Activated CD4-positive, alpha-beta T cell treated with anti-CD3 and anti-CD28 coated beads, Interleukin-2, amount 50 U/mL, for 16 hours (primary cell): ENCODE measurements around the gene YAF2.
A peak's percentile ranks its signal among the peaks of the same experiment; 100 is the strongest.
"Not testable (repeated sequence)": the region's sequence is repeated elsewhere in the genome, so short reads cannot be mapped to it uniquely, and the experiment has no call there.

ENCODE experiments used
- DNase-seq: peaks from one replicate; pipeline ENCODE4 v3.0.0-alpha.2; 2020

YAF2 gene

DNA sequence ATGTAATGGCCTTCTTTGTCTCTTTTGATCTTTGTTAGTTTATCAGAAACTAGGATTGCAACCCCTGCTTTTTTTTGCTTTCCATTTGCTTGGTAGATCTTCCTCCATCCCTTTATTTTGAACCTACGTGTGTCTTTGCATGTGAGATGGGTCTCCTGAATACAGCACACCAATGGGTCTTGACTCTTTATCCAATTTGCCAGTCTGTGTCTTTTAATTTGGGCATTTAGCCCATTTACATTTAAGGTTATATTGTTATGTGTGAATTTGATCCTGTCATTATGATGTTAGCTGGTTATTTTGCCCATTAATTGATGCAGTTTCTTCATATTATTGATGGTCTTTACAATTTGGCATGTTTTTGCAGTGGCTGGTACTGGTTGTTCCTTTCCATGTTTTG lies 14.6 kb upstream of the YAF2 start:
- DNase-seq: not testable (repeated sequence)

DNA sequence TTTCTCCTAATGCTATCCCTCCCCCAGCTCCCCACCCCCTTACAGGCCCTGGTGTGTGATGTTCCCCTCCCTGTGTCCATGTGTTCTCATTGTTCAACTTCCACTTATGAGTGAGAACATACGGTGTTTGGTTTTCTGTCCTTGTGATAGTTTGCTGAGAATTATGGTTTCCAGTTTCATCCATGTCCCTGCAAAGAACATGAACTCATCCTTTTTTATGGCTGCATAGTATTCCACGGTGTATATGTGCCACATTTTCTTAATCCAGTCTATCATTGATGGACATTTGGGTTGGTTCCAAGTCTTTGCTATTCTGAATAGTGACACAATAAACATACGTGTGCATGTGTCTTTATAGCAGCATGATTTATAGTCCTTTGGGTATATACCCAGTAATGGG lies 11.0 kb upstream of the YAF2 start:
- not testable (repeated sequence) for DNase-seq

DNA sequence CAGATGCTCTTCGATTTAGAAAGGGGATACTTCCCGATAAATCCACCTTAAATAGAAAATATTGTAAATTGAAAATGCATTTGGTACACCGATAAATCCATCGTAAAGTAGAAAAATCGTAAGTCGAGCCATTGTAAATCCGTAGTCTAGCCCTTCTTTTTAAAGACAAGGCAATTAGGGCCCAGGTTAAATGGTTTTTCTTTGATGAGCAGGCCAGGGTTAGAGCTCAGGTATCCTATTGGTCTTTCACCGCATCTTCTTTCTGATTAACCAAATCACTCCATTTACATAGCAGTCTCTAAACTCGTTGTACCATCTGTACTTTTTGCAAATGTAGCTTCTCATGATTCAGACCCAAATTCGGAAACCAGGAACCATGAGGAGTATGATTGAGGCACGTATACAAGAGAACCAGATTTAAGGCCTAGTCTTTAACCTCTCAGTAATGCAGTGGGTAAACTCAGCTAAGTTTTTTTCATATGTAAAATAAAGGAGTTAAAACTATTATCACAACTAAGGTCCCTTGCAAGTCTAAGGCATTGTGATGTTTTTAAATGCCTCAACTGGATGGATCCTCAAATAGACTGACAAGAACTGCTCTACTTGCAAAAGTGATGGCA lies 2.2 kb upstream of the YAF2 start:
- DNase-seq: no peak

DNA sequence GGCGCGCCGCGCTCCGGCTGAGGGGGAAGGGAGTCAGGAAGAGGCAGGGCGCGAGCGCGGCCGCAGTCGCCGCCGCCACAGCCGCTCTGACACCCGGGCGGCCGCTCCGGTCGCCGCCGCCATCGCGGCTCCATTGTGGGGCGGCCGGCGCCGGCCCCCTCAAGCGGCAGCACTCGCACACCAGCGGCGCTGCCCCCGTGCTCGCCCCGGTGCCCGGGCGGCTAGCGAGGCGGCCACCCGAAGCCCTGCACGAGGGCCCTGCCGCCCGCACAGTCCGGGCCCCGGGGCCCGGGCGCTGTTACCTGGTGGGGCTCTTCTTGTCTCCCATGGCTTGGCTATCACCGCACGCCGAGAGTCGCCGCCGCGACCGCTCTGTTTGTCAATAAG lies 202 bp downstream of the YAF2 start:
- no peak for DNase-seq

DNA sequence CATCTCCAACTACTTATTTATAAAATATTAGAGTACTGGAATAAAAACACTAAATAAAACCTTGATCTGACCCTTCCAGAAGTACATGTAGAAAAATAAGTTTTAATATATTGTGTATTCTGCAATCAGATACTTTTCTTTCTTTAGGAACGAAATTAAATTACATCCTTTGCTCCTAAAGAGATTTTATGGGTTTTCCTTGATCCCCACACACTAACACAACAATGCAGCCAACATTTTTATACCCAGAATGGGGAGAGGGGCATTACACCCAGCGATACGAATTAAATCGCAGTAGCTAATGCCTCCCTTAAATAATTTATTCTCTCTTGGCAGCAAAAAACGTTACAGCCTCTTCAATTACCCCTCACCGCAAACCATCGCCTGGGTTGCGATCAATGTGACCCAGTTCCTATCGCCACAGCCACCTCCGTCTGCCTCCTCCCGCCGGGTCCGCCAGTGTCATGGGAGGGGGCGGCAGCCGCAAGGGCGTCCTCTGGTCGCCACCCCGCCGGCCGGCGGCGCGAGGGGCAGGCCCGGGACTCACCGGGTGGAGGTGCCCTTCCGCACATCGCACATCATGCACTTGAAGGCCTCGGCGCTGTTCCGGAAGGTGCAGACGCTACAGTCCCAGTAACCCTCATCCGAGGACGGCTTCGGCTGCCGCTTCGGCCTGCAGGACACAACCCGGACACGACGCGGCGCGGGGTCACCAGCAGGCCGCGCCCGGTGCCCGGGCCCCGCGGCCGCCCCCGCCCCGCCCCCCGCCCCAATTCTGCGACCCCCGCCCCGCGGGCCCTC lies 796 bp downstream of the YAF2 start:
- peak; percentile 79 for DNase-seq

DNA sequence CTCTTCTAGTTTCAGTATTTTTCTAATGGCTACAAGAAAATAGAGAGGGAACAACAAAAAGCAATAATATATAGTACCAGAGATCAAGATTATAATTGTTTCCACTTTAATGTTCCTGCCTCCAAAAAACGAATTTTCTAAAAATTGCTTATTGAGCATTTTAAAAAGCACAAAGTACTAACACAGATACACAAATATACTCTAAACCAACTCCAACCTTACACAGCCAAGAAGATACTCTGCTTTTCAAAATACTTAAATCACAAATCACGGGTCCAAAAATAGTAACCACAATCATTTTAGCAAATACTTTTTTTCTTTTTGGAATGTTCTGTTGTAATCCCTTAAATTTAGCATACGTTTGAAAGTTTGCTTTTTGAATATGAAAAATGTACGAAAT lies 2.0 kb downstream of the YAF2 start:
- DNase-seq: no peak

DNA sequence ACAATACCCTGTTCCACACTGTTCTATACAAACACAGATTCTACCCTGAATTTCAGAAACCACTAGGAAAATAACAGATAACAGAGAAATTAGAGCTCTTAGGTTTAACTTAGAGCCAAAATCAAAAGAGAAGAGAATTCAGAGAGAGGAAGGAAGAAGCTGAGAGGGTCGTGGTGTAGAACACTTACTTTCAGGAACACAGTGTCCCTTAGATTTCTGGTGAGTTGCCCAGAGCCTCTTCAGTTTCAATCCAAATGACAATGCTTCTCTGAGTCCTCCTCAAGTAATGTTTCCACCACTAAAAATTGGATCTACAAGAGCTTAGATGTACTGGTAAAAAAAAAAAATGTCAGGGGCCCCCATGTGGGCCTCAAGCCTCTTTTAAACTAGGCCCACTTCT lies 2.6 kb downstream of the YAF2 start:
- DNase-seq: no peak

DNA sequence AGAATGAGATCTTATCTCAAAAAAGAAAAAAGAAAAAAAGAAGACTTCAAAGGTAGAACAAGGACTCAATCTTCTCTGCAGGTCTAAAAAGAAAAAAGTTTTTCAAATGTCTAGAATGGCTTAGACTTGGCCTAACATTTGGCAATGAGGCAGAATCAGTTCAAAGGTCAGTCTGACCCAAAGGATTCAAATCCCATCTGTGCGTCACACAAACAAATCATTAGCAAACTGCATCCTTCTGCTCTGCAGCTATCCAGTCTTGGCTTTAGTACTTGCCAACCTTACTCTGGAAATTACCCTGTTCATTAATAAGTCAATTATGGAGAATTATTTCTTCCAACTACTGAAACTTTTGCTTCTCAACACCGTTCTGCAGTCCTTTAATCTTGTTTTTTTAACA lies 3.1 kb downstream of the YAF2 start:
- no peak for DNase-seq

DNA sequence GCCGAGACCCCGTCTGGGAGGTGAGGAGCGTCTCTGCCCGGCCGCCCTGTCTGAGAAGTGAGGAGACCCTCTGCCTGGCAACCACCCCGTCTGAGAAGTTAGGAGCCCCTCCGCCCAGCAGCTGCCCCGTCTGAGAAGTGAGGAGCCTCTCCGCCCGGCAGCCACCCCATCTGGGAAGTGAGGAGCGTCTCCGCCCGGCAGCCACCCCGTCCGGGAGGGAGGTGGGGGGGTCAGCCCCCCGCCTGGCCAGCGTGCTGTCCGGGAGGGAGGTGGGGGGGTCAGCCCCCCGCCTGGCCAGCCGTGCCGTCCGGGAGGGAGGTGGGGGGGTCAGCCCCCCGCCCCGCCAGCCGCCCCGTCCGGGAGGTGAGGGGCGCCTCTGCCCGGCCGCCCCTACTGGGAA lies 10.5 kb downstream of the YAF2 start:
- not testable (repeated sequence) for DNase-seq

DNA sequence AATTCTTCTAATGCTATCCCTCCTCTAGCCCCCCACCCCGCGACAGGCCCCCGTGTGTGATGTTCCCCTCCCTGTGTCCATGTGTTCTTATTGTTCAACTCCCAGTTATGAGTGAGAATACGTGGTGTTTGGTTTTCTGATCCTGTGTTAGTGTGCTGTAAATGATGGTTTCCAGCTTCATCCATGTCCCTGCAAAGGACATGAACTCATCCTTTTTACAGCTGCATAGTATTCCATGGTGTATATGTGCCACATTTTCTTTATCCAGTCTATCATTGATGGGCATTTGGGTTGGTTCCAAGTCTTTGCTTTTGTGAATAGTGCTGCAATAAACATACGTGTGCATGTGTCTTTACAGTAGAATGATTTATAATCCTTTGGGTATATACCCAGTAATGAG lies 13.5 kb downstream of the YAF2 start:
- not testable (repeated sequence) for DNase-seq

DNA sequence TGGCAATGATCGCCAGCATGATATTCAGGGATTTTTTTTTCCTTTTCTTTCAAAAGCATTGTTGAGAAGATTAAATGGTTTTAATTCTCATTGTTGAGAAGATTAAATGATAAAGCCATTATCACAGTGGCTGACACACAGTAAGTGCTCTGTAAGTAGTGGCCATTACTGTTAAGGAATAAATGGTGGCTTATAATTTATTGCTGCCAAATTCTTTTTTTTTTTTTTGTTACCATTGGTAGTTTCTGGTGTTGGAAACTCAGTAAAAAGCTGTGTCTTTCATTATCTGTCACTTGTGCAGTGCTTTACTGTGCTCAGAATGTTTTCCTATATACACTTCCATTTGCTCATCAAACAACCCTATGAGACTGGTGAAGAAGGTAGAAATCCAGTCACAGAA lies 15.3 kb downstream of the YAF2 start:
- DNase-seq: no peak

DNA sequence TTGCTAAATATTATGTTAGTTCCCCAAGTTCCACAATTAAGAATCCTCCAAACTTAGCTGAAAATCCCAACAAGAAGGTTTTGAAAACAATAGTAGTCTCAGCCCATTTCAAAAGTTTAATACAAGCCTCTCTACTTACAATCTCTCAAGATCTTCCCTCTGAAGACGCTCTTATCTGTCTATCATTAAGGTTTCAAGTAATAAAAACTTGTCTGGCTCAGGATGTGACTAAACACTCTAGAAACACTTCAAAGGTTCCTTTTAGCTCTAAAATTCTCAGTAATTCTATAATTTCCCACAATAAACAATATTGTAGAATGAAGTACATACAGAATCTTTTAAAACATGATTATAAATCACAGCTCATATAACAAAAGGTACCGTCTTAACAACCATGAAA lies 16.3 kb downstream of the YAF2 start:
- DNase-seq: no peak

DNA sequence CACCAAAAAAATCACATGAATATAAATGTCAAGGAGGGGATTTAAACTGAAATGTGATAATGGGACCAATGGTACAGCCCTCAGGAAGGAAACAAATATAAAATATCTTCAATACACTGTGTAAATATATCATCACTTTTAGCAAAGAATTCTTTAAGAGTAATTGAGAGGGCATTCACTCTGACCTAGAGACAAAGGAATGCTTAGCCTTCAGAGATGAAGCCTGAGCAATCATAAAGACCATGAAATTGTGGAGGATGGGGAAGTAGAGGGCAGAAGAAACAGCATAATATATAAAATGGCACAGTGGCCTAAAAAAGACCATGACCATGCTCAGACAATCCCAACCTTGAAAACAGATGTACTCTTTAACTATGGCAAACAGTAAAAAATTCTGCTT lies 20.4 kb downstream of the YAF2 start:
- DNase-seq: no peak

DNA sequence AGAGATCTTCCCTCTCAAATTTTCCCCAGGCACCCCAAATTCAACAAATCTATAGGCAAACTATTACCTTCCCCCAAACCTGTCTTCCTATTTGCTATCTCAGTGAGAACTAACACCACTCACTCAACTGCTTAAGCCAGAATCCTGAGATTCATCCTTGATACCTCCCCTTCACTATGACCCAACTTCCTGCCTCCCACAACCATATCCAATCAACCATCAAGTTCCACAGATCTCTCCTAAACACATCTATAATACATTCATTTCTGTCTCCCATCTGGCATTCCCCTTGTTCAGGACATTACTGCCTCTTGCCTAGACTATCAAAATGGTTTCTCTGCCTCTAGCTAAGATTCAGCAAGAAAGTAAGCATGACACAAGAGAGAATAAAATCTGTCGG lies 21.3 kb downstream of the YAF2 start:
- no peak for DNase-seq

DNA sequence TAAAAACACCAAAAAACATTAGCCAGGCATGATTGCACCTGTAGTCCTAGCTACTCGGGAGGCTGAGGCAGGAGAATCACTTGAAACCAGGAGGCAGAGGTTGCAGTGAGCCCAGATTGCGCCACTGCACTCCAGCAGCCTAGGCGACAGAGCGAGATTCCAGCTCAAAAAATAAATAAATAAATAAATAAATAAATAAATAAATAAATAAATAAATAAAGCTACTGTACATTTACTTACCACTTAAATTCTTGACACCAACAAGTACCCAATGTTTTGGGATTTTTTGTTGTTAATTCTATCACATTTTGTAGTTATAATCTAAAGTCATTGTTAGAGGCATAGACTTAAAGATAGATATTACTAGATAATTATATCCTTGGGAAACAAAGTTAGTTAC lies 22.3 kb downstream of the YAF2 start:
- DNase-seq: not testable (repeated sequence)

DNA sequence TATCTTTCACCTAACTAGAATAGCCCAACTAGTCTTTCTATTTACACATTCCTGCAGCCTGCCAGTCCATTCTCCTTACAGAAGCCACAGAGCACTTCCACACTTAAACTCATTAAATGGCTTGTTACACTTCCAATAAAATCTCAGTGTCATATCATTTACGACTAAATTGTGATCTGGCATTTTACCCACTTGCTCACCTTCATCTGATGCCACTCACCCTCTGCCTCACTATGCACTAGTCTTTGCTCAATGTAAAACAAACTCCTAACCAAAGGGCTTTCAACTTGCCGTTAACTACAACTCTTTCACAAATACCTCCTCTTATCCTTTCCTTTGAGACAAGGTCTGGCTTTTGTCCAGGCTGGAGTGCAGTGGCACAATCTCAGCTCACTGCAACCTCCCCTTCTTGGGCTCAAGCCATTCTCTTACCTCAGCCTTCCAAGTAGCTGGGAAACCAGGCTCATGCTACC lies 24.1 kb downstream of the YAF2 start:
- no peak for DNase-seq

DNA sequence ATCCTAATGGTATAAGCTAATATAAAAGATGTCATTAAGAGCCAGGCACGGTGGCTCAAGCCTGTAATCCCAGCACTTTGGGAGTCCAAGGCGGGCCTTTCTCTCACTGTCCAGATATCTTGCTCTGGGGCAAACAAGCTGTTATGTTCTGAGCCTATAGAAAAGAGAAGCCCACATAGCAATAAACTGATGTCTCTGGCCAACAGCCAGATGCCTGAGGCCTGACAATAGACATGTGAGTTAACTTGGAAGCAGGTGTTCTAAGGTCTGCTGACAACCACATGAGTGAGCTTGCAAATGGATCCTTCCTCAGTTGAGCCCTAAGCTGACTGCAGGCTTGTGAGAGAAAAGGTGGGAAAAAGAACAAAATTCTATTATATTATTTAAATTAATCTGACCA lies 25.0 kb downstream of the YAF2 start:
- no peak for DNase-seq

DNA sequence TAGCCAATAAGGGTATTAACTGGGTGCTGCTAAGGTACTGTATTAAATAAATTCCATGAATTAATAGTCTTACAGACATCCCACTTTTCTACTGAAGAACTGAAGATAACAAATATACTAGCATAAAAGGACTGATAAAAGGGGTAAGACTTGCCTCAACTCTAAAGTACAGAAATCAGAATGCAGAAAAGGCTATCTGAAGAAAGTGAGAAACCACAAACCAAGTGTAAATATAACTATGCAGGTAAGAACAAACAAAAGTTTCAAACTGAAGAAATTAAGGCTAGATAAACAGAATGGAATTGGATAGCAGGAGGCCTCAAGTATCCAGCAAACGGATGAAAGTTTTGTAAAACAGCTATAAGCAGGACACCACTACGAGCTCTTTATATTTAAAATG lies 29.5 kb downstream of the YAF2 start:
- no peak for DNase-seq

DNA sequence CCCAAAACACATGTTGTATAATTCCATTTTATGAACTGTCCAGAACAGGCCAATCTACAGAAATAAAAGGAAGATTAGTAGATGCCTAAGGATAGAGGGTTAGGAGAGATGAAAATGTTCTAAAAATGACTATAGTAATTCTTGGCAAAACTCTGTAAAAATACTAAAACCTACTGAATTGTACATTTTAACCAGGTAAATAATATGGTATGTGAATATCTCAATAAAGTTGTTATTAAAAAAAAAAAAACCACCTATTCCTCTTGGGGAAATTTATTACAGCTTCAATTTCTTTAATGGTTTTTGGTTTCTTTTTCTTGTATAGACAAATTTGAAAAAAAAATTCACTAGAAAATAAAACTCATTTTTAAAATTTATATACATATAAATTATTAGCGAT lies 33.2 kb downstream of the YAF2 start:
- no peak for DNase-seq

DNA sequence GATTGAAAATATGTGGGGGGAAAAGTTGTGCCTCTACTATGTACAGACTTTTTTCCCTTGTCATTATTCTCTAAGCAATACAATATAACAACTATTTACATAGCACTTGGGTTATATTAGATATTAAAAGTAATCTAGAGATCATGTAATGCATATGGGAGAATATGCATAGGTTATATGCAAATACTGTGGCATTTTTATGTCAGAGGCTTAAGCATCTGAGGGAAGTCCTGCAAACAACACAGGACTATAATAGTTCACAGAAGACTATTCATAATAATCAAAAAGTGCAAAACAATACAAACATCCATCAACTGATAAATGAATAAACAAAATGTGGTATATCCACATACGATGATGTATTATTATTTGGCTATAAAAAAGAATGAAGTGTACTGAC lies 33.7 kb downstream of the YAF2 start:
- DNase-seq: no peak

DNA sequence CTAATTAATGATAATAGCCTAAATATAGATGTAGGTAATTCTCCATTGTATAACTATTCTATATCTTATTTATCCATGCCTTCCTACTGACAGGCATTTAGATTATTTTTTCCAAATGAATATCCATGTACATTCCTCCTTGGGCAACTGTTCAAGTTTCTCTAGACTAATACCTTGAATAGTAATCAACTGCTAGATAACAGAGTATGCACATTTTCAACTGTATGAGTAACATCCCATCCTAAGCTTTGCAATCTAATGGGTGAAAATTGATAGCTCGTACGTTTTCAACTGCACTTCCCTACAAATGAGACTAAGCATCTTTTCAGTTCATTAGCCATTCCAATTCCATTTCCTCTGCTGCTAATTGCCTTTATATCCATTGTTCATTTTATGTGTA lies 37.0 kb downstream of the YAF2 start:
- DNase-seq: no peak

DNA sequence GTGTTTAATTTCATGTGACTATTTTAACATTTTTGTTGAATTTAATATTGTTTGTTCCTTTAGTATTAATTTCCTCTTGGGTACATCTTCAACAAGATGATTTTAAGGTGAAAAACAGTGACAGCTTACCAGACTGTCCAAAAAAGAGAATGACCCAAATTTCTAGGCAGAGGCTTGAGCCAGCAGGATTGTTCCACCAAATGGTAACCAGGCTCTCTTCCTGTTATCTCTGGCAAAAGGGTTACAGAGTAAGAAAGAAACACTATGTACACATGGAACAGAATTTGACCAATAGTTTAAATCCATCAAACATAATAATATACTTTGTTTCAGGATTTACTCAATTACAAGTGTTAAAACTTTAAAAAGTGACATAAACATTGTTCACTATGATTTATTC lies 39.0 kb downstream of the YAF2 start:
- no peak for DNase-seq

DNA sequence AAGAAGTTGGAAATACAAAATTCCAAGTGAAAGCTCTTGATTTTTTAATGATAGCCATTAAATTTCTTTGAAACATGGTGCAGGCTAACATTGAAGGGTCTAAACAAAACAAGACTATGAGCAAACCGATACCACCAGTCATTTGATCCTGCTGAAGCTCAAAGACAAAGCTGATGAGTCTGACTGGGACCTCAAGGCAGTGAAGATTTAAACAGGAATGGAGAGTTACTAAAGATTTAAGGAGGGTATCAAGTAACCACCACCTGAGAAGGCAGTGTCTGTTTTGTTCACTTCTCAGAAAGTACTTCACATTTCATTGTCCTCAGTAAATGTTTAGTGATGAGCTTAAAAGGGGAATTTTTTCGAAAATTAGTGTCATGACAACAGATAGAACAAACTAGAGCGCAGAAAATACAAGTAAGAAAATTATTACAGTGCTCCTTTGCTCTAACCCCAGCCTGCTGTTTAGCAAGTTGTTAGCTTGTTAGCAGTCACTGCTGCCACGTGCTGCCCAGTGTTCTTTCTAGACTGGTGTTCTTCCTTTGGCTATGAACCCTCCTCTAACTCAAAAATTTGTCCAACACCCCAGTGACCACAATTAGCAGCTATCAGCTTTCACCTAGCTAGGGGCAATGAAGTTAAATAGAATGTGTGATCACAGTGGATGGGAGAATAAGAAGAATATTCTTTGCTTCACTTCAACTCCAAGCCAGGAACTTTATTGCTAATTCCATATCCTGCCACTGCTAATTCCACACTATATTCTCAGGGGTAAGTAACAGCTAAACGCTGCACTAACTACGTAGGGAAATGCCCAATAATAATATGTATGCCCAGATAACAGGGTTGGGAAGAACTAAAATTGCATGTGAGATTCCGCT lies 41.1 kb downstream of the YAF2 start:
- no peak for DNase-seq

DNA sequence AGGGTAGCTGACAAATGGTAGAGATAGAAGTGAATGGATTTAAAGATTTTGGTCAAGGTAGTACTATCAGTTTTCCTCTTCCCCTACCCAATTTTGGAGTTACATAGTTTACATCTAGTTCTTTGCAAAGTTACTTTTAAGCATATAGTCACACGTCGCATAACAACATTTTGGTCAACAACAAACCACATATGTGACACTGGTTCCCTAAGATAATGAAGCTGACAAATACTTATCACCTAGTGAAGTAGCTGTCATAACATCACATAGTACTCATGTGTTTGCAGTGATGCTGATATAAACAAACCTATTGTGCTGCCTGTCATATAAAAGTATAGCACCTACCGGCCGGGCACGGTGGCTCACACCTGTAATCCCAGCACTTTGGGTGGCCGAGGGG lies 45.4 kb downstream of the YAF2 start:
- DNase-seq: no peak
